GM18505 (cell line): ENCODE measurements around the gene PABPN1L.

Experiments used
- ATAC-seq: cut with Tn5 transposase; IDR thresholded peaks from one replicate; pipeline ENCODE4 v1.9.1; 2021; ENCODE audit not compliant: unreplicated experiment
- POLR2A ChIP-seq: IDR thresholded peaks from 4 replicates; pipeline ENCODE4 v1.6.1; 2011; ENCODE audit warnings: borderline replicate concordance; ENCODE audit not compliant: insufficient read depth, insufficient read length; ENCODE audit errors: extremely low read depth

The PABPN1L gene

GRCh38 chr16:88866151-88866920 is at the start of gene PABPN1L:
Gene PABPN1L, minus strand, starts transcription at chr16:88866660. Its CDS starts 54 bp downstream, at chr16:88866606.
- TF ChIP-seq POLR2A, result no peak

GRCh38 chr16:88915639-88916327 is 49.3 kb upstream of the PABPN1L start:
- ATAC-seq, result no peak

More at GRCh38 chr16:88866151-88866920, at the start of gene PABPN1L:
- ATAC-seq, result no peak

GRCh38 chr16:88914750-88915368 is 48.4 kb upstream of the PABPN1L start:
- no peak for TF ChIP-seq POLR2A
- no peak for ATAC-seq

More at GRCh38 chr16:88915639-88916327, 49.3 kb upstream of the PABPN1L start:
- TF ChIP-seq POLR2A, result no peak

GRCh38 chr16:88913870-88914269 is 47.4 kb upstream of the PABPN1L start:
- no peak for TF ChIP-seq POLR2A
- ATAC-seq, result no peak

GRCh38 chr16:88913001-88913612 is 46.6 kb upstream of the PABPN1L start:
- no peak for TF ChIP-seq POLR2A
- no peak for ATAC-seq

- TF ChIP-seq POLR2A, result no peak
- no peak for ATAC-seq
Measured at GRCh38 chr16:88912556-88912955, 46.1 kb upstream of the PABPN1L start.

GRCh38 chr16:88911946-88912310 is 45.5 kb upstream of the PABPN1L start:
- ATAC-seq, result no peak
- TF ChIP-seq POLR2A, result no peak

- TF ChIP-seq POLR2A, result no peak
- no peak for ATAC-seq
Measured at GRCh38 chr16:88911136-88911945, 44.9 kb upstream of the PABPN1L start.

GRCh38 chr16:88910284-88911135 is 44.0 kb upstream of the PABPN1L start:
- no peak for TF ChIP-seq POLR2A
- ATAC-seq, result no peak

- no peak for ATAC-seq
- TF ChIP-seq POLR2A, result no peak
Measured at GRCh38 chr16:88909431-88910210, 43.2 kb upstream of the PABPN1L start.

- no peak for ATAC-seq
- TF ChIP-seq POLR2A, result no peak
Measured at GRCh38 chr16:88908307-88908706, 41.8 kb upstream of the PABPN1L start.
